ENCODE measurements around the gene SASH1.

GRCh38 chr6:148451690-148452089 lies 109.1 kb downstream of the SASH1 start:
- no peak for TF ChIP-seq EZH2 (IDR thresholded peaks at IDR 0.05; ENCODE audit: borderline replicate concordance, low read length)
- TF ChIP-seq, protein P1, sequence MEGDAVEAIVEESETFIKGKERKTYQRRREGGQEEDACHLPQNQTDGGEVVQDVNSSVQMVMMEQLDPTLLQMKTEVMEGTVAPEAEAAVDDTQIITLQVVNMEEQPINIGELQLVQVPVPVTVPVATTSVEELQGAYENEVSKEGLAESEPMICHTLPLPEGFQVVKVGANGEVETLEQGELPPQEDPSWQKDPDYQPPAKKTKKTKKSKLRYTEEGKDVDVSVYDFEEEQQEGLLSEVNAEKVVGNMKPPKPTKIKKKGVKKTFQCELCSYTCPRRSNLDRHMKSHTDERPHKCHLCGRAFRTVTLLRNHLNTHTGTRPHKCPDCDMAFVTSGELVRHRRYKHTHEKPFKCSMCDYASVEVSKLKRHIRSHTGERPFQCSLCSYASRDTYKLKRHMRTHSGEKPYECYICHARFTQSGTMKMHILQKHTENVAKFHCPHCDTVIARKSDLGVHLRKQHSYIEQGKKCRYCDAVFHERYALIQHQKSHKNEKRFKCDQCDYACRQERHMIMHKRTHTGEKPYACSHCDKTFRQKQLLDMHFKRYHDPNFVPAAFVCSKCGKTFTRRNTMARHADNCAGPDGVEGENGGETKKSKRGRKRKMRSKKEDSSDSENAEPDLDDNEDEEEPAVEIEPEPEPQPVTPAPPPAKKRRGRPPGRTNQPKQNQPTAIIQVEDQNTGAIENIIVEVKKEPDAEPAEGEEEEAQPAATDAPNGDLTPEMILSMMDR (conservative IDR thresholded peaks at IDR 0.05 in 1 of 2, IDR thresholded peaks at IDR 0.05 in 1 of 2; ENCODE audit: extremely low read depth in 1 of 2, insufficient read depth in 1 of 2, low read depth in 1 of 2, low read length in 2 of 2), result no peak

All from mammary epithelial cell (primary cell).